IMR-90 (cell line): ENCODE measurements around the gene TIGD7. TPM values are rescaled to one million over a fixed set of nuclear protein-coding genes. Genes with fewer than 3 reads are reported as not detected.

Experiments
- ATAC-seq: fragments of 200-7000 bp; cut with Tn5 transposase; 2 replicates; pipeline ENCODE4 v1.9.1; 2020; ENCODE audit warnings: low read depth, mild to moderate bottlenecking, moderate library complexity
- BruUV-seq: library from RNA; stranded (reverse); fragments of 400-500 nt; replicated peaks from 2 replicates; lab custom pipeline; 2021; lab: Mats Ljungman, UMichigan
- CTCF ChIA-PET: fragments of 300-600 bp; formaldehyde crosslinking; extraction: SDS; loops from one replicate; lab custom pipeline; 2021; ENCODE audit warnings: antibody characterized with exemption; lab: Yijun Ruan, JAX
- POLR2A ChIA-PET: fragments of 300-600 bp; sonication (Branson Sonifier 250); formaldehyde crosslinking; loops from one replicate; lab custom pipeline; 2022; ENCODE audit warnings: antibody characterized with exemption; ENCODE audit not compliant: unreplicated experiment; lab: Charles Lee
- DNase-seq: peaks from one replicate; pipeline ENCODE4 v3.0.0; 2013
- H2AFZ ChIP-seq: replicated peaks from 2 replicates; pipeline ENCODE3; 2013; ENCODE audit warnings: low read length, mild to moderate bottlenecking; ENCODE audit not compliant: poor library complexity
- H2AK5ac ChIP-seq: 2 replicates; pipeline ENCODE4 v1.6.1; 2013; ENCODE audit warnings: low read depth, low read length, inconsistent platforms
- H2AK9ac ChIP-seq: replicated peaks from 2 replicates; pipeline ENCODE3; 2013; ENCODE audit warnings: mild to moderate bottlenecking, low read depth, low read length, moderate library complexity; ENCODE audit not compliant: poor library complexity
- H2BK120ac ChIP-seq: 2 replicates; pipeline ENCODE4 v1.6.1; 2013; ENCODE audit warnings: low read depth, low read length, inconsistent platforms
- H2BK15ac ChIP-seq: 3 replicates; pipeline ENCODE4 v1.6.1; 2013; ENCODE audit warnings: low read depth, low read length, inconsistent platforms
- H2BK20ac ChIP-seq: 2 replicates; pipeline ENCODE4 v1.6.1; 2013; ENCODE audit warnings: low read depth, mild to moderate bottlenecking, inconsistent platforms, low read length, moderate library complexity
- H2BK5ac ChIP-seq: 2 replicates; pipeline ENCODE4 v1.6.1; 2013; ENCODE audit warnings: mild to moderate bottlenecking, low read depth, low read length, inconsistent platforms; ENCODE audit not compliant: poor library complexity, severe bottlenecking
- H3K14ac ChIP-seq: replicated peaks from 2 replicates; pipeline ENCODE4 v1.6.1; 2013; ENCODE audit warnings: low read depth, low read length, inconsistent platforms
- H3K18ac ChIP-seq: 2 replicates; pipeline ENCODE4 v1.6.1; 2013; ENCODE audit warnings: low read depth, low read length, control low read depth
- H3K23ac ChIP-seq: 2 replicates; pipeline ENCODE4 v1.6.1; 2013; ENCODE audit warnings: low read depth, low read length, inconsistent platforms
- H3K27ac ChIP-seq: 2 replicates; pipeline ENCODE4 v1.5.1; 2013; ENCODE audit warnings: mild to moderate bottlenecking, control low read depth, low read length; ENCODE audit not compliant: insufficient read depth
- H3K27me3 ChIP-seq: 2 replicates; pipeline ENCODE4 v1.6.1; 2013; ENCODE audit warnings: low read length; ENCODE audit not compliant: control insufficient read depth, insufficient read depth
- H3K36me3 ChIP-seq: 2 replicates; pipeline ENCODE4 v1.6.1; 2013; ENCODE audit warnings: low read length, mixed read lengths; ENCODE audit not compliant: control insufficient read depth, insufficient read depth
- H3K4ac ChIP-seq: 2 replicates; pipeline ENCODE4 v1.6.1; 2013; ENCODE audit warnings: low read depth, low read length, inconsistent platforms
- H3K4me1 ChIP-seq: 2 replicates; pipeline ENCODE4 v1.6.1; 2013; ENCODE audit warnings: low read length, mixed read lengths; ENCODE audit not compliant: control insufficient read depth, insufficient read depth
- H3K4me2 ChIP-seq: 2 replicates; pipeline ENCODE4 v1.6.1; 2013; ENCODE audit warnings: low read depth, mild to moderate bottlenecking, control low read depth, low read length, moderate library complexity
- H3K4me3 ChIP-seq: 2 replicates; pipeline ENCODE4 v1.5.1; 2013; ENCODE audit warnings: low read depth, mild to moderate bottlenecking, control low read depth, low read length, moderate library complexity; ENCODE audit not compliant: insufficient read depth
- H3K56ac ChIP-seq: 2 replicates; pipeline ENCODE4 v1.6.1; 2013; ENCODE audit warnings: low read length, inconsistent platforms; ENCODE audit not compliant: insufficient read depth; ENCODE audit errors: extremely low read depth
- H3K79me1 ChIP-seq, 2 experiments: 2 replicates each; pipeline ENCODE4 v1.6.1; 2013; ENCODE audit warnings: low read length in 2 of 2, inconsistent platforms in 1 of 2, low read depth in 1 of 2
- H3K9ac ChIP-seq: 2 replicates; pipeline ENCODE4 v1.6.1; 2013; ENCODE audit warnings: low read depth, low read length, control low read depth
- H3K9me1 ChIP-seq: 2 replicates; pipeline ENCODE4 v1.6.1; 2013; ENCODE audit warnings: low read length, inconsistent platforms; ENCODE audit not compliant: insufficient read depth
- H3K9me3 ChIP-seq: 2 replicates; pipeline ENCODE4 v1.6.1; 2013; ENCODE audit warnings: low read length; ENCODE audit not compliant: control insufficient read depth, insufficient read depth
- H4K20me1 ChIP-seq: 2 replicates; pipeline ENCODE4 v1.6.1; 2013; ENCODE audit warnings: low read length, inconsistent platforms; ENCODE audit not compliant: insufficient read depth
- H4K5ac ChIP-seq: 2 replicates; pipeline ENCODE4 v1.6.1; 2013; ENCODE audit warnings: mild to moderate bottlenecking, low read depth, low read length, control low read depth
- H4K8ac ChIP-seq, 2 experiments: 2 replicates each; pipeline ENCODE4 v1.6.1; 2013; ENCODE audit warnings: low read depth in 2 of 2, low read length in 2 of 2, control low read depth in 1 of 2, inconsistent platforms in 1 of 2
- H4K91ac ChIP-seq: 2 replicates; pipeline ENCODE4 v1.6.1; 2013; ENCODE audit warnings: low read depth, low read length, inconsistent platforms; ENCODE audit not compliant: insufficient read depth
- BHLHE40 ChIP-seq: fragments of 150-350 bp; IDR thresholded peaks from 2 replicates; pipeline ENCODE4 v1.6.1; 2016; ENCODE audit warnings: mild to moderate bottlenecking, low read depth, low read length
- FOS ChIP-seq: fragments of 150-350 bp; IDR thresholded peaks from 2 replicates; pipeline ENCODE4 v1.6.1; 2016; ENCODE audit warnings: low read depth, low read length
- MAFK ChIP-seq: IDR thresholded peaks from 2 replicates; pipeline ENCODE4 v1.6.1; 2012; ENCODE audit warnings: low read depth, low read length, improper control_type of control experiment
- MAZ ChIP-seq: IDR thresholded peaks from 2 replicates; pipeline ENCODE4 v1.6.1; 2012; ENCODE audit warnings: low read depth, mild to moderate bottlenecking, low read length, improper control_type of control experiment, moderate library complexity, borderline replicate concordance
- NFE2L2 ChIP-seq: fragments of 150-350 bp; IDR thresholded peaks from 2 replicates; pipeline ENCODE4 v1.6.1; 2016; ENCODE audit warnings: low read depth, mild to moderate bottlenecking, low read length
- RAD21 ChIP-seq: IDR thresholded peaks from 2 replicates; pipeline ENCODE4 v1.6.1; 2012; ENCODE audit warnings: low read length, improper control_type of control experiment
- RCOR1 ChIP-seq: IDR thresholded peaks from 2 replicates; pipeline ENCODE4 v1.6.1; 2012; ENCODE audit warnings: mild to moderate bottlenecking, low read length, improper control_type of control experiment; ENCODE audit not compliant: insufficient replicate concordance
- RFX5 ChIP-seq: IDR thresholded peaks from 2 replicates; pipeline ENCODE4 v1.8.0; 2012; ENCODE audit warnings: low read depth, mild to moderate bottlenecking, low read length, moderate library complexity
- USF2 ChIP-seq: fragments of 150-350 bp; IDR thresholded peaks from 2 replicates; pipeline ENCODE4 v1.6.1; 2017; ENCODE audit warnings: mild to moderate bottlenecking, antibody characterized with exemption, low read length, low read depth
- WGBS, 2 experiments: methylation state at CpG; one replicate each; pipeline versions ENCODE4 v1.1.5 to v1.1.7; 2013; ENCODE audit warnings: missing lambda C conversion rate in 2 of 2; ENCODE audit not compliant: insufficient read length in 1 of 2; ENCODE audit errors: extremely low coverage in 2 of 2; 5-methylcytosine and 5-hydroxymethylcytosine counted together
- dilution Hi-C: fragments of 300-500 bp; cut with HindIII; formaldehyde crosslinking; loops from one replicate; pipeline ENCODE4 v1.14.3; 2018; ENCODE audit warnings: low sequenced_read_pairs; ENCODE audit not compliant: unreplicated experiment
- in situ Hi-C: fragments of 300-500 bp; cut with MboI; formaldehyde crosslinking; loops from 3 replicates; pipeline ENCODE4 v1.14.3; 2019; ENCODE audit warnings: low sequenced_read_pairs, inconsistent platforms, mixed read lengths
- intact Hi-C: fragments of 100-400 bp; cut with micrococcal nuclease; formaldehyde crosslinking; loops from 2 replicates; pipeline ENCODE4 v1.10.0; 2022
- polyA plus RNA-seq, 3 experiments: library from polyadenylated mRNA; depleted of rRNA; stranded (reverse); fragments of >200 nt; gene quantifications; 2 replicates each; pipeline ENCODE4 v1.2.3, GENCODE V29; 2012; ENCODE audit warnings: low replicate concordance in 1 of 3
- total RNA-seq: library from RNA; depleted of rRNA; stranded (reverse); fragments of >200 nt; gene quantifications from 2 replicates; pipeline ENCODE4 v1.2.3, GENCODE V29; 2012

The TIGD7 gene
- total and polyA plus RNA-seq, 2 of the 4 experiments (the other 2 are of a cell fraction): 2.5 to 2.7 TPM

- peaks cover 0 to 5% of the 10 kb centered on the region in 2 experiments; a peak in 2 of 4 replicates for H3K79me1 ChIP-seq
- H2BK20ac ChIP-seq: no peak overlapping the region
- no peak overlapping the region for H3K4ac ChIP-seq
- dilution Hi-C loops (no loop called here), intact Hi-C loops (no loop called here), in situ Hi-C loops (no loop called here)
- no peak overlapping the region for H2BK15ac ChIP-seq
- H2AK5ac ChIP-seq: no peak overlapping the region
- no peak overlapping the region for H3K4me2 ChIP-seq
- ChIA-PET CTCF (no interaction called here), POLR2A (no interaction called here)
- no peaks in the 10 kb centered on the region for H3K36me3 ChIP-seq
- no peak overlapping the region for H4K5ac ChIP-seq
- H3K4me3 ChIP-seq: no peak overlapping the region
- no peak overlapping the region for H4K91ac ChIP-seq
- 0 out of 2 replicates have a peak, but pooled peaks cover 2% of the 10 kb centered on the region for H3K4me1 ChIP-seq
- H3K23ac ChIP-seq: no peak overlapping the region
- TF ChIP-seq RAD21 (no peak), NFE2L2 (no peak), FOS (no peak), MAZ (no peak), RFX5 (no peak), USF2 (no peak), BHLHE40 (no peak), MAFK (no peak), RCOR1 (no peak)
- no peak for ATAC-seq
- H3K14ac ChIP-seq: no peak overlapping the region
- H3K9me3 ChIP-seq: no peaks in the 10 kb centered on the region
- no CpG with 5 or more reads among the region's 1 CpG for WGBS, 2 experiments
- H3K18ac ChIP-seq: no peak overlapping the region
- no peak overlapping the region for H2AFZ ChIP-seq
- H2AK9ac ChIP-seq: no peak overlapping the region
- BruUV-seq: no TSS peak
- no peak overlapping the region for H3K56ac ChIP-seq
- H3K27ac ChIP-seq: no peak overlapping the region
- H4K20me1 ChIP-seq: no peaks in the 10 kb centered on the region
- H3K9me1 ChIP-seq: no peaks in the 10 kb centered on the region; the same call in 1 of the 2 replicates
- H2BK120ac ChIP-seq: no peak overlapping the region
- DNase-seq: no peak
- H4K8ac ChIP-seq: no peak overlapping the region
- H3K9ac ChIP-seq: no peak overlapping the region
- H3K27me3 ChIP-seq: no peaks in the 10 kb centered on the region
- no peak overlapping the region for H2BK5ac ChIP-seq
Observed at GRCh38 chr16:3268294-3268693, 36.9 kb downstream of the TIGD7 start.
